ENCODE data around the gene MDK. TPM values are rescaled to one million over a fixed set of nuclear protein-coding genes. Genes with fewer than 3 reads are reported as not detected.

The MDK gene
- total RNA-seq, 1 donor = 27.5 TPM

- Histone ChIP-seq H4K20me1 (ENCODE audit: insufficient read depth, low read length) (peaks cover 6% of the 10 kb centered on the region), H3K79me2 (ENCODE audit: insufficient read depth, low read length) (no peaks in the 10 kb centered on the region), H3K4me3 (ENCODE audit: insufficient read depth, low read length) (no peak overlapping the region), H3K27me3 (ENCODE audit: insufficient read depth, low read length) (peaks cover 21% of the 10 kb centered on the region), H3K4me2 (ENCODE audit: insufficient read depth, low read length) (no peak overlapping the region), H3K4me1 (ENCODE audit: insufficient read depth, low read length) (peaks cover 10% of the 10 kb centered on the region), H2AFZ (ENCODE audit: low read length) (no peak overlapping the region), H3K36me3 (ENCODE audit: insufficient read depth, low read length) (no peaks in the 10 kb centered on the region), H3K9me3 (ENCODE audit: low read depth, low read length) (no peaks in the 10 kb centered on the region), H3K27ac (ENCODE audit: low read depth, low read length) (no peak overlapping the region)
- no peak for TF ChIP-seq CTCF (IDR thresholded peaks at IDR 0.05; ENCODE audit: extremely low read depth, low read depth, low read length)
- DNase-seq (ENCODE audit: insufficient read length, low spot score, missing footprints) = no peak
Measured at GRCh38 chr11:46383974-46384701, 2.7 kb downstream of the MDK start.

GRCh38 chr11:46385169-46386004 lies 3.9 kb downstream of the MDK start:
- Histone ChIP-seq H3K9me3 (ENCODE audit: low read depth, low read length) (no peaks in the 10 kb centered on the region), H4K20me1 (ENCODE audit: insufficient read depth, low read length) (peaks cover 12% of the 10 kb centered on the region), H3K4me1 (ENCODE audit: insufficient read depth, low read length) (peaks cover 16% of the 10 kb centered on the region), H3K4me2 (ENCODE audit: insufficient read depth, low read length) (no peak overlapping the region), H3K27me3 (ENCODE audit: insufficient read depth, low read length) (peaks cover 33% of the 10 kb centered on the region), H3K79me2 (ENCODE audit: insufficient read depth, low read length) (no peaks in the 10 kb centered on the region), H3K36me3 (ENCODE audit: insufficient read depth, low read length) (no peaks in the 10 kb centered on the region), H2AFZ (ENCODE audit: low read length) (no peak overlapping the region), H3K27ac (ENCODE audit: low read depth, low read length) (no peak overlapping the region), H3K4me3 (ENCODE audit: insufficient read depth, low read length) (no peak overlapping the region)
- TF ChIP-seq CTCF (IDR thresholded peaks at IDR 0.05; ENCODE audit: extremely low read depth, low read depth, low read length) = no peak
- peak; percentile 85 for DNase-seq (ENCODE audit: insufficient read length, low spot score, missing footprints)

GRCh38 chr11:46386005-46386578 lies 4.6 kb downstream of the MDK start:
- Histone ChIP-seq H3K27ac (ENCODE audit: low read depth, low read length) (no peak overlapping the region), H4K20me1 (ENCODE audit: insufficient read depth, low read length) (peaks cover 12% of the 10 kb centered on the region), H3K36me3 (ENCODE audit: insufficient read depth, low read length) (no peaks in the 10 kb centered on the region), H3K27me3 (ENCODE audit: insufficient read depth, low read length) (peaks cover 39% of the 10 kb centered on the region), H2AFZ (ENCODE audit: low read length) (no peak overlapping the region), H3K4me3 (ENCODE audit: insufficient read depth, low read length) (no peak overlapping the region), H3K4me2 (ENCODE audit: insufficient read depth, low read length) (no peak overlapping the region), H3K9me3 (ENCODE audit: low read depth, low read length) (no peaks in the 10 kb centered on the region), H3K79me2 (ENCODE audit: insufficient read depth, low read length) (no peaks in the 10 kb centered on the region), H3K4me1 (ENCODE audit: insufficient read depth, low read length) (peaks cover 16% of the 10 kb centered on the region)
- DNase-seq (ENCODE audit: insufficient read length, low spot score, missing footprints) = peak; percentile 65
- TF ChIP-seq CTCF (IDR thresholded peaks at IDR 0.05; ENCODE audit: extremely low read depth, low read depth, low read length) = no peak

- peak; percentile 90 for DNase-seq (ENCODE audit: insufficient read length, low spot score, missing footprints)
- H3K4me2 ChIP-seq (ENCODE audit: insufficient read depth, low read length) = no peak overlapping the region
- H3K27ac ChIP-seq (ENCODE audit: low read depth, low read length) = no peak overlapping the region
- no peaks in the 10 kb centered on the region for H3K79me2 ChIP-seq (ENCODE audit: insufficient read depth, low read length)
- H3K36me3 ChIP-seq (ENCODE audit: insufficient read depth, low read length) = no peaks in the 10 kb centered on the region
- no peak overlapping the region for H2AFZ ChIP-seq (ENCODE audit: low read length)
- peaks cover 16% of the 10 kb centered on the region for H3K4me1 ChIP-seq (ENCODE audit: insufficient read depth, low read length)
- no peaks in the 10 kb centered on the region for H3K9me3 ChIP-seq (ENCODE audit: low read depth, low read length)
- peaks cover 12% of the 10 kb centered on the region for H4K20me1 ChIP-seq (ENCODE audit: insufficient read depth, low read length)
- no peak for TF ChIP-seq CTCF (IDR thresholded peaks at IDR 0.05; ENCODE audit: extremely low read depth, low read depth, low read length)
- no peak overlapping the region for H3K4me3 ChIP-seq (ENCODE audit: insufficient read depth, low read length)
- peaks cover 42% of the 10 kb centered on the region for H3K27me3 ChIP-seq (ENCODE audit: insufficient read depth, low read length)
Measured at GRCh38 chr11:46386674-46387073, 5.2 kb downstream of the MDK start.
